ENCODE data around the gene TENT4A. TPM values are rescaled to one million over a fixed set of nuclear protein-coding genes. Genes with fewer than 3 reads are reported as not detected.

TENT4A gene
- total and polyA plus RNA-seq, 10 of the 15 experiments (the other 5 are each of a cell fraction or from before 2014, with no cell fraction given), result 1.4 to 30.6 (median 12.5) TPM

GRCh38 chr5:6676702-6677101 is 36.5 kb upstream of the TENT4A start:
- intact Hi-C loops (cut with micrococcal nuclease; ENCODE audit: unreplicated experiment), result no loop called here
- ChIA-PET CTCF (no interaction called here), RAD21 (ENCODE audit: unreplicated experiment) (no interaction called here), SMC1A (ENCODE audit: uncharacterized antibody, unreplicated experiment) (interaction anchor here (1.0 kb wide), 1 partner anchor 19 kb away, joined by 3 read pairs; no protein-coding TSS in a partner anchor), POLR2A (no interaction called here)
- Histone ChIP-seq H3K79me2 (ENCODE audit: control insufficient read depth, insufficient read depth, low read length) (no peaks in the 10 kb centered on the region), H3K27me3 (replicated peaks in 1 of 2; ENCODE audit: control insufficient read depth in 2 of 2, insufficient read depth in 2 of 2, low read length in 1 of 2) (no peaks in the 10 kb centered on the region), H3K27ac (ENCODE audit: control insufficient read depth, insufficient read depth) (no peak overlapping the region), H4K20me1 (ENCODE audit: control insufficient read depth, insufficient read depth) (no peaks in the 10 kb centered on the region), H2AFZ (ENCODE audit: control insufficient read depth, low read depth, low read length) (no peak overlapping the region), H3K9me3 (replicated peaks; ENCODE audit: control insufficient read depth, insufficient read depth, low read length) (no peaks in the 10 kb centered on the region; the same call in 2 of the 3 replicates), H3K4me2 (ENCODE audit: control insufficient read depth, insufficient read depth) (no peak overlapping the region), H3K9ac (ENCODE audit: control insufficient read depth, insufficient read depth, low read length) (no peak overlapping the region), H3K36me3 (ENCODE audit: control insufficient read depth in 2 of 2, insufficient read depth in 2 of 2, low read length in 1 of 2) (no peaks in the 10 kb centered on the region; a peak in 1 of 4 replicates), H3K4me1 (ENCODE audit: control insufficient read depth, insufficient read depth, low read length) (no peaks in the 10 kb centered on the region), H3K4me3 (no peak overlapping the region)
- no TSS peak for BruUV-seq (replicated peaks)
- no peak for ATAC-seq
- TF ChIP-seq E2F8 (IDR thresholded peaks at IDR 0.05; ENCODE audit: low read depth, partially characterized antibody) (no peak), ZNF622 (IDR thresholded peaks at IDR 0.05) (no peak), NR2F1 (conservative IDR thresholded peaks at IDR 0.05) (no peak), POLR2AphosphoS2 (IDR thresholded peaks at IDR 0.05; ENCODE audit: low read depth, low read length) (no peak), CBX3 (IDR thresholded peaks at IDR 0.05; ENCODE audit: borderline replicate concordance, low read depth) (no peak), NFYB (IDR thresholded peaks at IDR 0.05; ENCODE audit: insufficient read depth, low read depth, low read length) (no peak), STAT3 (IDR thresholded peaks at IDR 0.05; ENCODE audit: low read depth, low read length) (no peak), WRNIP1 (IDR thresholded peaks at IDR 0.05; ENCODE audit: borderline replicate concordance, low read depth, low read length) (no peak), YBX1 (IDR thresholded peaks at IDR 0.05) (no peak), DPF2 (IDR thresholded peaks at IDR 0.05) (no peak), CREM (IDR thresholded peaks at IDR 0.05; ENCODE audit: low read depth) (no peak), ZNF24 (IDR thresholded peaks at IDR 0.05) (no peak)
- TF ChIP-seq, protein P1, sequence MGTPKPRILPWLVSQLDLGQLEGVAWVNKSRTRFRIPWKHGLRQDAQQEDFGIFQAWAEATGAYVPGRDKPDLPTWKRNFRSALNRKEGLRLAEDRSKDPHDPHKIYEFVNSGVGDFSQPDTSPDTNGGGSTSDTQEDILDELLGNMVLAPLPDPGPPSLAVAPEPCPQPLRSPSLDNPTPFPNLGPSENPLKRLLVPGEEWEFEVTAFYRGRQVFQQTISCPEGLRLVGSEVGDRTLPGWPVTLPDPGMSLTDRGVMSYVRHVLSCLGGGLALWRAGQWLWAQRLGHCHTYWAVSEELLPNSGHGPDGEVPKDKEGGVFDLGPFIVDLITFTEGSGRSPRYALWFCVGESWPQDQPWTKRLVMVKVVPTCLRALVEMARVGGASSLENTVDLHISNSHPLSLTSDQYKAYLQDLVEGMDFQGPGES (IDR thresholded peaks at IDR 0.05), result no peak
- in situ Hi-C loops (cut with MboI), result no loop called here
- 16% methylated on average over 2 of the region's 2 CpGs for WGBS (ENCODE audit: insufficient coverage, insufficient replicate concordance, low lambda C conversion rate, missing lambda C conversion rate)
- FAIRE-seq, result no peak
- DNase-seq (ENCODE audit: low read depth, low spot score), result no peak
